Motor neuron (in vitro differentiated cells): Measurements from ENCODE around the gene MTPN. TPM values are rescaled to one million over a fixed set of nuclear protein-coding genes. Genes with fewer than 3 reads are reported as not detected.

ENCODE experiments used
- ATAC-seq, 8 experiments: fragments of 200-7000 bp; cut with Tn5 transposase; replicated peaks in 6 of 8; 2 replicates each; pipeline ENCODE4 v1.8.0; 2021; ENCODE audit warnings: mild to moderate bottlenecking in 8 of 8, moderate library complexity in 8 of 8
- H3K27ac ChIP-seq, 2 donors: fragments of 250-450 bp; sonication (Bioruptor Pico); 2 replicates each; pipeline ENCODE4 v1.9.0; 2021; ENCODE audit warnings: antibody characterized with exemption in 2 of 2, mild to moderate bottlenecking in 2 of 2, moderate library complexity in 1 of 2
- H3K4me1 ChIP-seq, 2 donors: fragments of 250-450 bp; sonication (Bioruptor Pico); replicated peaks in 1 of 2; 2 replicates each; pipeline ENCODE4 v1.6.1; 2021; ENCODE audit warnings: antibody characterized with exemption in 2 of 2, mild to moderate bottlenecking in 2 of 2, moderate library complexity in 1 of 2
- H3K4me3 ChIP-seq, 5 donors: fragments of 250-450 bp; sonication (Bioruptor Pico); 2 replicates each; pipeline ENCODE4 v1.9.0; 2021; ENCODE audit warnings: antibody characterized with exemption in 5 of 5, mild to moderate bottlenecking in 5 of 5, moderate library complexity in 4 of 5
- WGBS, 10 experiments: fragments of 450-650 bp; shearing (Covaris generic); methylation state at CpG; one replicate each; pipeline ENCODE4 v1.0.0; 2022; 5-methylcytosine and 5-hydroxymethylcytosine counted together
- in situ Hi-C, 9 experiments: fragments of 400-800 bp; cut with MboI; loops; one replicate each; pipeline ENCODE4 v1.15.0; 2021; ENCODE audit warnings: low sequenced_read_pairs in 9 of 9, low pct_unique_long_range_greater_than_20kb in 2 of 9; ENCODE audit not compliant: unreplicated experiment in 9 of 9
- total RNA-seq, 8 experiments: library from RNA; unstranded; fragments of 300-600 nt; gene quantifications; 2 replicates each; pipeline versions ENCODE4 v1.2.3 to v1.2.4, GENCODE V29; 2022

MTPN gene
- total RNA-seq, 8 experiments from 2014 or later: 97.3 to 205 (median 118) TPM

- WGBS, 10 experiments: 65 to 100% (median 90%) methylated on average over 2 to 4 of the region's 4 CpGs; no CpG with 5 or more reads in 3 of the 10 experiments
- ATAC-seq: no peak
- Histone ChIP-seq H3K27ac (no peak overlapping the region), H3K4me1 (no peaks in the 10 kb centered on the region), H3K4me3 (no peak overlapping the region)
- in situ Hi-C loops: no loop called here
These were observed 71.3 kb downstream of the MTPN start for GRCh38 chr7:135905858-135906257.

DNA sequence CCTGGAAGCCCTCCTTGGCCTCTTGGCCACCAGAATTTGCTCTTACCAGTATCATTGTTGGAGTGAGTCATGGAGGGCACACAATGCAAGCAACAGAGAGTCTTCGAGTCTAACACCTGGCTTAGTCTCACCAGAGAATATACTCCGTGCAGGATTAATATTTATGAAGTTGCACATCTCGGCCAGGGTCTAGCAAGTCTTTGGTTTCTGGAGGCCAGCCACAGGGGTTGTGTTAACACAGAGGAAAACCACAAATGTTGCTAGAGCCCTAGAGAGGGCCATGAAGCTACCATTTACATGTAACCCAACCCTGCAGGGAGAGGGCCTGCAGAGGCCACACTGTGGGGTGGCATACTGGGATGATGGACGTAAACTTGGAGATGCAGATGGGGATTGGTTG, 71.8 kb downstream of the MTPN start:
- 25 to 89% (median 83%) methylated on average over 1 to 4 of the region's 4 CpGs; no CpG with 5 or more reads in 3 of the 10 experiments for WGBS, 10 experiments
- Histone ChIP-seq H3K4me1 (no peaks in the 10 kb centered on the region), H3K27ac (no peak overlapping the region), H3K4me3 (no peak overlapping the region)
- no peak for ATAC-seq
- in situ Hi-C loops: no loop called here

DNA sequence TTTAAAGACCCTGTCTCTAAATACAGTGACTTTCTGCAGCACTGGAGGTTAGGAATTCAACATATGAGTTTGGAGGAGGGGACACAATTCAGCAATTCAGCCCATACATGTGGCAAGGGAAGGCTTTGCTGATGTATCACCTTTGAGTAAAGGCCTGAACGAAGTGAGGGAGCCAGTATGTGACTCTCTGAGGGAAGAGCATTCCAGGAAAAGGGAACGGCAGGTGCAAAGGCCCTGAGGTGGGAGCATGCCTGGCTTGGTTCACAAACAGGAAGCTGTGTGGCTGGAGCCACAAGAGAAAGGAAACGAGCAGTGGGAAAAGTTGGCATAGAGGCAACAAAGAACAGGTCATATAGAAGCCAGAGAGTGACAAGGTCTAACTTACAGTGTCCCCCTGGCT, 72.9 kb downstream of the MTPN start:
- Histone ChIP-seq H3K4me3 (no peak overlapping the region), H3K4me1 (no peaks in the 10 kb centered on the region), H3K27ac (no peak overlapping the region)
- no peak for ATAC-seq
- in situ Hi-C loops: no loop called here
- 40 to 85% (median 60%) methylated on average over 1 to 3 of the region's 3 CpGs; no CpG with 5 or more reads in 5 of the 10 experiments for WGBS, 10 experiments

DNA sequence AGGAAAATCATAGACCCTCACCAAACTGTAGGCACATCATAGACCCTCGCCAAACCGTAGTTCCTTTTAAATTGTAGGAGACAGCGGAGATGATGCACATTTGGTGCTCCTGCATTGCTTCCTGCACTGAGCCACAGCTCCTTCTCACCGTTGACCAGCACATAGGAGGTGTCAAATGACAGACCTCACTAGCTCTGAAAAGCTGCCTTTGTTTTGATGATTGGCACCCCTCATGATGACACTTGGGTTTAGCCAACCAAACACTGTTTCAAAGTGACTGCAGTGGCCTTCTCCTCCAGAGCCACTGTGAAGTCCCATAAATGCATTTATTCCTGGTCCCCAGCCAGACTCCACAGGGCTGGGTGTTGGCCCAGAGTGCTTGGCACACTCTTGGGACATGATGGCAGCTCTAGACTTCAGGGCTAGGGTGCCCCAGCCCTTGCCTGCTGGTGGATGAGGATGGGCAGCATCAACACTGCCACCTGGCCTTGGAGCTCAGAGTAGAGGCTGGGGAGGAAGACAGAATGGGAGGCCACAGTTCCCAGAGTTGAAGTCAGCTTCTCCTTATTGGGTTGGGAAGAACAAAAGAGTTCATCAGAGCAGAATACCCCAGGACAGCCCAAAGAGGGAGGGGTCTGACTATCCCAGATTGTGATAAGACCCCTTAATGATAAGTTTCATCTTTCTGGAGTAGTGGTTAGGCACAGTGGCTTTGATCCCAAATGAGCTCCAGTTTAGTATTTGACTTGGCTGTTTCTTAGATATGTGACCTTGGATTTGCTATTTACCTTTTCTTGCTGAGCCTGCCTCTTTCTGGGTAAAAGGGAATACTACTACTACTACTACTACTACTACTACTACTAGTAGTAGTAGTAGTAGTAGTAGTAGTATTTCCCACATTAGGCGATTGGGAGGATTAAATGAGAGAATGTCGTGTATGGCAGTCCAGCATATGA, 75.3 kb downstream of the MTPN start:
- WGBS, 10 experiments: 72 to 100% (median 94%) methylated on average over 2 to 4 of the region's 6 CpGs; no CpG with 5 or more reads in 3 of the 10 experiments
- in situ Hi-C loops: no loop called here
- Histone ChIP-seq H3K27ac (no peak overlapping the region), H3K4me1 (no peaks in the 10 kb centered on the region), H3K4me3 (no peak overlapping the region)
- peak in 1 of 8 experiments; percentile 51 for ATAC-seq

- no peaks in the 10 kb centered on the region for H3K4me1 ChIP-seq
- in situ Hi-C loops: no loop called here
- no peak overlapping the region for H3K4me3 ChIP-seq
- ATAC-seq: peak in 1 of 8 experiments; percentile 67
- WGBS, 10 experiments: 46 to 94% (median 85%) methylated on average over 3 to 5 of the region's 5 CpGs; no CpG with 5 or more reads in 1 of the 10 experiments
- no peak overlapping the region for H3K27ac ChIP-seq
These were observed 77.1 kb downstream of the MTPN start for GRCh38 chr7:135900065-135900546.

GRCh38 chr7:135899458-135900064, 77.6 kb downstream of the MTPN start:
- WGBS, 10 experiments: 50 to 92% (median 71%) methylated on average over 2 to 5 of the region's 6 CpGs; no CpG with 5 or more reads in 1 of the 10 experiments

DNA sequence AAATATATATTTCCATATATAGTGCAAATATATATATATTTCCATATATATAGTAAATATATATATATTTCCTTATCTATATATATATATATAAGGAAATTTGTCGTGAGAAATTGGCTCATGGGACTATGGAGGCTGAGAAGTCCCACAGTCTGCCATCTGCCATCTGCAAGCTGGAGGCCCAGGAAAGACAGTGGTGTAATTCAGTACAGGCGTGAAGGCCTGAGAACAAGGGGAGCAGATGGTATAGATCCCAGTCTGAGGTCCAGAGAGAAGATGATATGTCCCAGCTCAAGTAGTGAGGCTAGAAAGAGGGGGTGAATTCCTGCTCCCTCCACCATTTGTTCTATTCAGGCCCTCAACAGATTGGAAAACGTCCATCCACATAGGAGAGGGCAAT, 78.9 kb downstream of the MTPN start:
- Histone ChIP-seq H3K4me1 (no peaks in the 10 kb centered on the region), H3K27ac (no peak overlapping the region), H3K4me3 (no peak overlapping the region)
- ATAC-seq: no peak
- in situ Hi-C loops: no loop called here
- WGBS, 10 experiments: 33 to 87% (median 47%) methylated on average over 1 to 3 of the region's 3 CpGs; no CpG with 5 or more reads in 5 of the 10 experiments

More at GRCh38 chr7:135899458-135900064, 77.6 kb downstream of the MTPN start:
- in situ Hi-C loops: no loop called here
- ATAC-seq: no peak
- Histone ChIP-seq H3K4me3 (no peak overlapping the region), H3K4me1 (no peaks in the 10 kb centered on the region), H3K27ac (no peak overlapping the region)

DNA sequence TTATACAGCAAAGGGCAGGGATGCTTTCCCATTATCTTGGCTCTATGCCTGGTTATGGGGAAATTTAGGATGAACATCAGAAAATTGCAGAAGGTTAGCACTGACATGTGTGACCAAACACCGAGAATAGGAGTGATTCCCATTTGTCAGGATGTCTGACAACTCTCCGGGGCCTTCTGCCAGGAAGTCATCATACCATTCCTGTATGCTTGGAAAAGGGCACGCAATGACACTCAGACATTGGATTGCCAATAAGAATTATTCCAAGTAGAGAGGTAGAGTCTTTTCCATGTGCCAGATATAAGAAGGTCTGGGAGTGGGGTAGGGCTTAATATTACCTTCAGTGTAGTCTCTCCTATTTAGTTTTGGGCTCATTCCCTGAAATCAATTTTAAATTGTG, 82.3 kb downstream of the MTPN start:
- in situ Hi-C loops: no loop called here
- Histone ChIP-seq H3K4me1 (no peaks in the 10 kb centered on the region), H3K27ac (no peak overlapping the region), H3K4me3 (no peak overlapping the region)
- no peak for ATAC-seq
- 53 to 100% (median 83%) methylated on average over 1 to 3 of the region's 3 CpGs; no CpG with 5 or more reads in 1 of the 10 experiments for WGBS, 10 experiments

DNA sequence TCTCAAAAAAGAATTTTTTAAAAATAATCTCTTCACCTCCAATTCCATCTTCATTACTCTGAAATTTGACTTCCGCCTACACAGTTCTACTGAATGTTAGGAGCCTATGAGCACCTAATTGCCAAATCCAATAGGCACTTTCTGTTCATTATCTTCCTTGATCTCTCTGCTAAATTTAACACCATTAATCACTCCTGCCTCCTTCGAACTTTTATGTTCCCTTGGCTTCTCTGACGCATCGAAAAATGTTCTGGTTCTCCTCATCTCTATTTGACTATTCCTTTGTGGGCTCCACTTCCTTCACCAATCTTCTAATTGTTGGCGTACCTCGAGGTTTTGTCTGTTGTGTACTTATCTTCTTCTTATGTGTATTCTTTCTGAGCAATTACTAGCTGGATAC, 87.3 kb downstream of the MTPN start:
- Histone ChIP-seq H3K4me3 (no peak overlapping the region), H3K4me1 (no peaks in the 10 kb centered on the region), H3K27ac (no peak overlapping the region)
- WGBS, 10 experiments: 46 to 95% (median 77%) methylated on average over 5 to 6 of the region's 6 CpGs; no CpG with 5 or more reads in 2 of the 10 experiments
- in situ Hi-C loops: no loop called here
- ATAC-seq: no peak

GRCh38 chr7:135888740-135889139, 88.4 kb downstream of the MTPN start:
- H3K4me1 ChIP-seq: no peaks in the 10 kb centered on the region
- ATAC-seq: no peak
- 0 to 98% (median 76%) methylated on average over 2 to 5 of the region's 5 CpGs; no CpG with 5 or more reads in 2 of the 10 experiments for WGBS, 10 experiments
- H3K4me3 ChIP-seq: no peak overlapping the region
- in situ Hi-C loops: no loop called here
- H3K27ac ChIP-seq: no peak overlapping the region

DNA sequence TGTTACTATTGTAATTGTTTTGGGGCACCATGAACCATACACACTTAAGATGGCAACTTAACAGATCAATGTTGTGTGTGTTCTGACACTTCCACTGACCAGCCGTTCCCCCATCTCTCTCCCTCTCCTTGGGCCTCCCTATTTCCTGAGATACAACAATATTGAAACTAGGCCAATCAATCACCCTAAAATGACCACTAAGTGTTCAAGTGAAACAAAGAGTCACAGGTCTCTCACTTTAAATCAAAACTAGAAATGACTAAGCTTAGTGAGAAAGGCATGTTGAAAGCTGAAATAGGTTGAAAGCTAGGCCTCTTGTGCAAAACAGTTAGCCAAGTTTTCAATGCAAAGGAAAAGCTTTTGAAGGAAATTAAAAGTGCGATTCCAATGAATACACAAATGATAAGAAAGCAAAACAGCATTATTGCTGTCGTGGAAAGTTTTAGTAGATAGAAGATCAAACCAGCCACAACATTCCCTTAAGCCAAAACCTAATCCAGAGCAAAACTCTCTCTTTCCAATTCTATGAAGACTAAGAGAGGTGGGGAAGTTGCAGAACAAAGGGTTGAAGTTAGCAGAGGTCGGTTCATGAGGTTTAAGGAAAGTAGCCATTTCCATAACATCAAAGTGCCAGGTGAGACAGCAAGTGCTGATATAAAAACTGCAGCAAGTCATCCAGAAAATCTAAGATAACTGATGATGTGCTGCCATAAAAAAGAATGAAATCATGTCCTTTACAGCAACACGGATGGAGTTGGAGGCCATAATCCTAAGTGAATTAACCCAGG, 90.6 kb downstream of the MTPN start:
- no peak for ATAC-seq
- Histone ChIP-seq H3K4me1 (no peaks in the 10 kb centered on the region), H3K4me3 (no peak overlapping the region), H3K27ac (no peak overlapping the region)
- 41 to 95% (median 78%) methylated on average over 2 to 5 of the region's 5 CpGs for WGBS, 10 experiments
- in situ Hi-C loops: no loop called here

DNA sequence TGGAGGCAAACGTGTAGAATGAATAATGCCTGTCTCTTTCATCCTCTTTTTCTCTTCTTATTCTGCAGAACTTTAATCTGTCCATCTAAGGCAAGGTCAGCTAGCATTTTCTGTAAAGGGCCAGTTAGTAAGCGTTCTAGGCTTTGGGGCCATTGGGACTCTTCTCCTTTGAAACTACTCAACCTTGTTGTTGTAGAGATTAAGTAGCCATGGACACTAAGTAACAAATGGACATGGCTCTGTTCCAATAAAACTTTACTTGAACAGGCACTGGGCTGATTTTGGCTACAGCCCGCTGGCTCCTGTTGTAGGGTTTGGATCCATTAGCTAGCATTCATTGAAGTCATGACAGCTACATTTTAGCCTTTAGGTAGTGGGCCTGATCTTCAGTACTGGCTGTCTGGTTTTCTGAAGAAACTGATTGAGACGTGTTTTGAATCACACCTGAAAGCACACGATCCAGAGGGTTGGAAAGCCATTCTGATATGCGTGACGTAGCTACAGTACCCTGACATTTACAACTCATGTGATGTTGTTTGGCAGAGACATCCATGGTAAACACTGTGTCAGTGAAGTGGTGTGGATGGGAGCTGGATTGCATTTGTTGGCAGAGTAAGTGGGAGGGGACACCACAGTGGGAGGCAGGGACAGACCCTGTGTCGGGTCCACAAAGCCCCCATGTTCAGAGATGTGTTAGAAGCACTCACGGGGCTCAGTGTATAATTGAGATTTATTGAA, 92.5 kb downstream of the MTPN start:
- ATAC-seq: no peak
- in situ Hi-C loops: no loop called here
- H3K27ac ChIP-seq: no peak overlapping the region
- 17 to 100% (median 77%) methylated on average over 1 to 6 of the region's 9 CpGs for WGBS, 10 experiments
- no peaks in the 10 kb centered on the region for H3K4me1 ChIP-seq
- H3K4me3 ChIP-seq: no peak overlapping the region
